Stimulated activated CD4-positive, alpha-beta T cell treated with anti-CD3 and anti-CD28 coated beads, Interleukin-2, amount 100 ng/mL, for 24 hours (primary cell): ENCODE results near the gene NCS1.

ENCODE experiments used
- DNase-seq, 2 donors: peaks; one replicate each; pipeline ENCODE4 v3.0.0-alpha.2; 2020

Gene NCS1

GRCh38 chr9:130241198-130241535 lies 69.0 kb downstream of the NCS1 start:
- no peak for DNase-seq

- DNase-seq: no peak
Measured at GRCh38 chr9:130242270-130243014, 70.2 kb downstream of the NCS1 start.

- peak; percentile 89 to 90 for DNase-seq
Measured at GRCh38 chr9:130243015-130243881, 71.0 kb downstream of the NCS1 start.

- no peak for DNase-seq
Measured at GRCh38 chr9:130243882-130244170, 71.6 kb downstream of the NCS1 start.

- DNase-seq: no peak
Measured at GRCh38 chr9:130244548-130245165, 72.5 kb downstream of the NCS1 start.

GRCh38 chr9:130245474-130245873 lies 73.3 kb downstream of the NCS1 start:
- DNase-seq: no peak

GRCh38 chr9:130246126-130246525 lies 73.9 kb downstream of the NCS1 start:
- DNase-seq: no peak

GRCh38 chr9:130254747-130255630 lies 82.8 kb downstream of the NCS1 start:
- no peak for DNase-seq

GRCh38 chr9:130255631-130256134 lies 83.5 kb downstream of the NCS1 start:
- peak in 1 of 2 donors; percentile 3 for DNase-seq

GRCh38 chr9:130256644-130257043 lies 84.4 kb downstream of the NCS1 start:
- DNase-seq: no peak

GRCh38 chr9:130258137-130258536 lies 85.9 kb downstream of the NCS1 start:
- peak in 1 of 2 donors; percentile 9 for DNase-seq

GRCh38 chr9:130259044-130259443 lies 86.8 kb downstream of the NCS1 start:
- DNase-seq: no peak

GRCh38 chr9:130260816-130261765 lies 88.9 kb downstream of the NCS1 start:
- no peak for DNase-seq

- DNase-seq: no peak
Measured at GRCh38 chr9:130262061-130262745, 90.0 kb downstream of the NCS1 start.

GRCh38 chr9:130262771-130263170 lies 90.6 kb downstream of the NCS1 start:
- DNase-seq: no peak

- no peak for DNase-seq
Measured at GRCh38 chr9:130263601-130264413, 91.6 kb downstream of the NCS1 start.

- DNase-seq: no peak
Measured at GRCh38 chr9:130264414-130265350, 92.5 kb downstream of the NCS1 start.

GRCh38 chr9:130265431-130266235 lies 93.4 kb downstream of the NCS1 start, which contains the start of gene HMCN2:
TSS of gene HMCN2 (plus strand) at chr9:130265760. CDS start at chr9:130265879, 119 bp downstream.
- DNase-seq: peak in 1 of 2 donors; percentile 7
